Measurements from ENCODE around the gene E2F6. TPM values are rescaled to one million over a fixed set of nuclear protein-coding genes. Genes with fewer than 3 reads are reported as not detected.

The E2F6 gene
- total and polyA plus RNA-seq, 9 of the 15 experiments (the other 6 are each of a cell fraction or from before 2014, with no cell fraction given): 13.6 to 33.9 (median 26.1) TPM

GRCh38 chr2:11465485-11466306 is at the start of gene E2F6 (continued):
- TF ChIP-seq ZNF318 (IDR thresholded peaks at IDR 0.05; ENCODE audit: borderline replicate concordance in 1 of 2, low read depth in 1 of 2): no peak
- TF ChIP-seq IFI16 (CRISPR knock-in tag; IDR thresholded peaks at IDR 0.05): no peak
- TF ChIP-seq KAT2B (IDR thresholded peaks at IDR 0.05; ENCODE audit: low read depth, low read length): no peak
- peak; percentile 62 for TF ChIP-seq ZNF143 (CRISPR knock-in tag; IDR thresholded peaks at IDR 0.05)
- TF ChIP-seq ZNF316 (IDR thresholded peaks at IDR 0.05): peak; percentile 90
- TF ChIP-seq CXXC5 (CRISPR knock-in tag; IDR thresholded peaks at IDR 0.05): peak; percentile 97
- no peak for TF ChIP-seq KDM2B (CRISPR knock-in tag; IDR thresholded peaks at IDR 0.05)
- peak; percentile 95 for TF ChIP-seq ZNF431 (CRISPR knock-in tag; IDR thresholded peaks at IDR 0.05)
- TF ChIP-seq BRF2 (IDR thresholded peaks at IDR 0.05; ENCODE audit: borderline replicate concordance, insufficient read depth, insufficient read length): no peak
- no peak for TF ChIP-seq SMARCA5 (IDR thresholded peaks at IDR 0.05)
- TF ChIP-seq DDX20 (tag; IDR thresholded peaks at IDR 0.05; ENCODE audit: low read depth): no peak
- TF ChIP-seq ZNF830 (CRISPR knock-in tag; IDR thresholded peaks at IDR 0.05): no peak
- TF ChIP-seq PHB (CRISPR knock-in tag; IDR thresholded peaks at IDR 0.05): no peak
- TF ChIP-seq NFIX (CRISPR knock-in tag; IDR thresholded peaks at IDR 0.05; ENCODE audit: low read depth): no peak

All from K562 (cell line).